Inflammatory macrophage treated with lipopolysaccharide for 4 hours (primary cell): ENCODE data around the gene DCX.
"Not testable (repeated sequence)": the region's sequence is repeated elsewhere in the genome, so short reads cannot be mapped to it uniquely, and the experiment has no call there.

Experiments used
- DNase-seq: peaks from one replicate; pipeline ENCODE4 v3.0.0-alpha.2; 2020

DCX gene

GRCh38 chrX:111365770-111366325 is 46.1 kb downstream of the DCX start:
- no peak for DNase-seq

DNA sequence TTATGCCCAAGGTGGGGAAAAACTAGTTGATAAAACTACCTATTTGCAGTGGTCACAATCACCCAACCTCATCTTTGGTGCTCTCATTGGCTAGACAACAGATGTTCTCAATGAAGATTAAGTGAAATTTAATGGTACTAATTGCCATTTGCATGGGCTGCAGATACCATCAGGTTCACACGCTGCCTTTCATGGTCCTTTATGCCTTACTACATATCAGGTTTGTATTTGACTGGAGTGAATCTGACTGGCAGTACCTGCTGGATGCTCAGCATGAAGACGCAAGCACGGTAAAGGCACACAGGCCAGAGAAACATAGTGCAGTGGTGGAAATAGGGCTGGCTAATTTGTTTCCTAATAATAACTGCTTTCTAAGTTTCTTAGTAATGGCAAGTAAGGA is 48.3 kb downstream of the DCX start:
- no peak for DNase-seq

DNA sequence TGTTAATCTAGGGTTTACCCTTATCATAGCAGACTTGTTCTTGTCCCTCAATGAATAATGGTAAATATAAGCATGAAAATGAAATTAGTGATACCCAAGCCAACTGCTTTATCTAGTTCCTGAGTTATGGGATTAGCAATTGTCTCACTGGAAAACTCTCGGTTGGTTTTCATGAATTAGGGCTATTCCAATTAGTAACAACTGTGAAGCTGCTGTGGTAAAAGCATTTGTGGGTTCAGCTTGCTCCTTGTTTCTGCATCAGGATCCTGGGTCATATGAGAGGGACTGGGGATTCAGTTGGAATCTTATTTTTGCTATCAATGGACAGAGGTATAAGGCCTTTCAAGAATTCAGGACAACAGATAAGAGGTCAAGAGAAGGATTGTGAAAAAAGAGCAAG is 50.2 kb downstream of the DCX start:
- DNase-seq, result no peak

- DNase-seq, result no peak
Observed at GRCh38 chrX:111360839-111361238, 51.2 kb downstream of the DCX start.

GRCh38 chrX:111355523-111356115 is 56.4 kb downstream of the DCX start:
- no peak for DNase-seq

GRCh38 chrX:111354496-111354895 is 57.5 kb downstream of the DCX start:
- DNase-seq, result no peak

GRCh38 chrX:111353793-111354192 is 58.2 kb downstream of the DCX start:
- DNase-seq, result no peak

GRCh38 chrX:111352424-111352823 is 59.6 kb downstream of the DCX start:
- no peak for DNase-seq

GRCh38 chrX:111349934-111350333 is 62.1 kb downstream of the DCX start:
- DNase-seq, result no peak

DNA sequence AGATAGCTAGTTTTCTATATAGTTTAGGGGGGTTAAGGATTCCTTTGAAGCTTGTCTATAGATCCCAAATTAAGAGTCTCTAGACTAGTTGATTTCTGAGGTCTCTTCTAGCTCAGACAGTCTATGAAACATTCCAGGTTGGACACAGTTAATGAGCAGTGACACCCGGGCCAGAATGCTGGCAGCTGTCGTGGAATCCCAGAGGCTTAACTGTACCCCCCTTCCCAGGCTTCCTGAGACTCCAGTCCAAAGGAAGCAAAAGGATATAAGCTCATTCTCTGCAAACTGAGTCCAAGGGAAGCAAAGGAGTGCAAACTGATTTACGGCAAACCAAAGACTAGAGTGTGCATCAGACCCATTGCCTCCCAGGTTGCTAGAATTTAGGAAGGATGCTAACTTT is 62.9 kb downstream of the DCX start:
- DNase-seq, result no peak

DNA sequence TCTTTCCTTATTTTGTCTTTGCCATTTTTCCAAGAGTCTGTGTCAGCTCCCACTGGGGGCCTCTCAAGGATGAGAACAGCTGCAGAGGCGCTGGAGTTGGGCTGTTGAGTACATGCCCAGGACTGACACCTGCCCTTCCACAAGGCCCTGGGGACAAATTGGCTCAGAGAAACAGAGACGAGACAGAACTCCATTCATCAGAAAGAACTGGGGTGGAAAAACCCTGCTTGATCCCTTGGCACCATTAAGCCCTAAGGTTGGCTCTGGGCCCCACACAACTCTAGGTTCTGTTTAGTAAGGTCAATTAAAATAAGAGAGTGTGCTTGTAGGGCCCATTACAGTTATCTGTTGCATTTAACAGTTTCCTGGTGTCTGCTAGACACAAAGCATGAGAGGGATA is 63.6 kb downstream of the DCX start:
- no peak for DNase-seq

DNA sequence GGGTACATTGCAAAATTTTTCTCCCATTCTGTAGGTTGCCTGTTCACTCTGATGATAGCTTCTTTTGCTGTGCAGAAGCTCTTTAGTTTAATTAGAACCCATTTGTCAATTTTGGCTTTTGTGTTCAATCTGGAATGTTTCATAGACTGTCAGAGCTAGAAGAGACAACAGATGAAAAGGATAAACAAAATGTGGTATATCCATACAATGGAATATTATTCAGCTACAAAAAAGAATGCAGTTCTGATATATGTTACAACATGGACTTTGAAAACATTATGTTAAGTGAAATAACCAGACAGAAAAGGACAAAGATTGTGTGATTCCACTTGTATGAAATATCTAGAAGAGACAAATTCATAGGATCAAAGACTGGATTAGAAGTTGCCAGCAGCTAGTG is 65.8 kb downstream of the DCX start:
- DNase-seq, result not testable (repeated sequence)

- DNase-seq, result no peak
Observed at GRCh38 chrX:111340054-111340453, 71.9 kb downstream of the DCX start.

- no peak for DNase-seq
Observed at GRCh38 chrX:111339212-111339611, 72.8 kb downstream of the DCX start.

DNA sequence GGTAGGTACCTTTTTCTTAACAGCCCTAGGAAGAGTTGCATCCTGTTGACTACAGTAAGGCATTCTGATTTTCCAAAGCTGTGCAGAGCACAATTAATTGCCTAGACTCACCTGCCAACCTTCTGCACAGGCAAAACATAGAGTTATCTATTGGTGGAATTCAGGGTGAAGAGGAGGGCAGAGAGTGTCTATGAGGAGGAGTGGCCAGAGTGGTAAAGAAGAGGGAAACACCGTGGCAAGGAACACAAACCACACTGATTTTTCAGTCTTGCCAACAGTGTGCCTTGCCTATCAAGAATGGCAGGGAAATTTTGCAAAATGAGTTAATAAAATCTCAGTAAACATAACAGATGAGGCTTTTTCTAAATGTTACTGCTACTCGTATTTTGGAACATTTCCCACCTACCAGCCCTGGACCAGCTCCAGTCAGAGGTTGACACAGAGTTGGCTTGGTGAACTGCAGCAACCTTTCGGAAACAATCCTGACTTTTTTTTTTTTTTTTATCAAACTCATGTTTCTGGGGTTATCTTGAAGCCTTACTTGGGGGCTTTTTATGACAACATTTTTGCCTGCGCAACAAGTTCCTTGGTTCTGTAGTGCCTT is 73.8 kb downstream of the DCX start:
- no peak for DNase-seq

GRCh38 chrX:111337067-111337637 is 74.8 kb downstream of the DCX start:
- no peak for DNase-seq

- no peak for DNase-seq
Observed at GRCh38 chrX:111336141-111336540, 75.9 kb downstream of the DCX start.

GRCh38 chrX:111329370-111329769 is 82.6 kb downstream of the DCX start:
- DNase-seq, result no peak

DNA sequence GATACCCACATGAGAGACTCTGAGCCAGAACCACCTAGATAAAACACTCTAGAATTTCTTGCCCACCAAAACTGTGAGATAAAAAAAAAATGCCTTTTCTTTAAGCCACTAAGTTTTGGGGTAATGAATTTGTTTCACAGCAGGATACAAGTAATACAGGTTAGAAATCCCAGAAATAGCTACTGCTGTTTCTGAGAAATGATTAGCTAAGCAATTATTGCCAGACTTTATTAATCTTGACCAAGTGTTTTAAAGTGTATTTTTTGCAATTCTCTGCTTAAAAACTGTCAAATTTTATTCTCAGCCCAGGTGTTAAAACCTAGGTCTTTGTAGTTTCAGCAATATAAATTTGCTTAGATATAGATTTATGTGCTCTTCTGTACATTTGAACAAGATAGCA is 83.1 kb downstream of the DCX start:
- DNase-seq, result no peak

GRCh38 chrX:111322231-111322855 is 89.6 kb downstream of the DCX start:
- no peak for DNase-seq

GRCh38 chrX:111319451-111319850 is 92.5 kb downstream of the DCX start:
- no peak for DNase-seq

DNA sequence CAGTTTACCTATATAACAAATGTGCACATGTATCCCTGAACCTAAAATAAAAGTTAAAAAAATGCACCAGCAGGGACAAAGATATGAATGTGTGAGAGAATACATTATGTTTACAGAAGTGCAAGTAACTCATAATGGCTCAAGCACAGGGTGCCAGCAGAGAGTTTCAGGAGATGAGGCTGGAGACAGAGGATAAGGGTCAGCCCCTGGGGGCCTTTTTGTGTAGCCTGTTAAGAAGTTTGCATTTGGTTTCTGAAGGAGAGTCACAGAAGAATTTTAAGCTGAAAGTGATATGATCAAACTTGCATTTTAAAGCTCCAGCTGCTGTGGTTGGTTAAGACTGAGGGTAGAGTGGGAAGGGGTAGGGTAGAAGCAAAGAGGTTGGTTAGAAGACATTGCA is 93.1 kb downstream of the DCX start:
- DNase-seq, result no peak

- no peak for DNase-seq
Observed at GRCh38 chrX:111309083-111309482, 102.9 kb downstream of the DCX start.

GRCh38 chrX:111308039-111308438 is 104.0 kb downstream of the DCX start:
- DNase-seq, result no peak
